ENCODE measurements around the gene KCNN1. TPM values are rescaled to one million over a fixed set of nuclear protein-coding genes. Genes with fewer than 3 reads are reported as not detected.
A peak's percentile ranks its signal among the peaks of the same experiment; 100 is the strongest.

Gene KCNN1
- total and polyA plus RNA-seq, 3 donors from 2014 or later = 4.4 to 15.9 (median 10.3) TPM

DNA sequence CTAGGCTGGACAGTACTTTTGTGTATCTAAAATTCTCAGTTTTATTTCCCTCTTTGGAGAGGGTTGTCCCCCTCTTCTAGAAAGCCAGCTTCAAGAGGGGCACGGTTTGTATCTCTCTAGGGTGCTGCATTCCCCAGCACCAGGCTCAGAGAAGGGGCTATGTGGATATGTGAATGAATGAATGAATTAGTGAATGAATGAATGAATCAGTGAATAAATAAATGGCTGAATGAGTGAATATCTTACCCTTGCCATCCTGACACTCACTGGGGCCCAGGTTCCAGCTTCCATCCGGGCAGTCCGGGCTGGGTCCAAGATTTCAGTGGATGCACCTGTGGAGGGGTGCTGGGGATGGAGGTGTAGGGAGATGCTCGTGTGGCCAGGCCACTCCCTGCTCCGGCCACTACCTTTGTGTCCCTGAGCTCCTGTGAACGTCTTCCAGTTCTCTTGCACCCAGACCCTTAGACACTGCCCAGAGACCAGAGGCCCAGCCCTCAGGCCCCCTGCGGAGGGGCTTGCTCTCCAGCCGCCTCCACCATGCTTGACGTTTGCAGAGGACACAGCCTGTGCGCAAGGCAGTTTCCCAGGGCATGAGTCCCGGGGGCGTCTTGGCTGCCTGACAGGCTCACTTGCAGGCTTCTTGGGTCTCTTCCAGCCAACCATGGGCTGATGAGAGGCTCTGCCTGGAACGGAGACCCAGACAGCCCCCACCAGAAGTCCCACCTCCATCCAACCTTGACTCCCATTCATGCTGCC lies 2.8 kb upstream of the KCNN1 start:
- TF ChIP-seq POLR2A (IDR thresholded peaks at IDR 0.05) (no peak), CTCF (IDR thresholded peaks at IDR 0.05) (no peak)
- Histone ChIP-seq H3K4me1 (no peaks in the 10 kb centered on the region), H3K36me3 (ENCODE audit: low read depth, missing control alignments) (no peaks in the 10 kb centered on the region), H3K4me3 (no peak overlapping the region), H3K27me3 (no peaks in the 10 kb centered on the region), H3K27ac (no peak overlapping the region), H3K9me3 (no peaks in the 10 kb centered on the region)
- intact Hi-C loops (cut with DNase I; ENCODE audit: low total_unique reads) = no loop called here
- WGBS, 2 donors = 60 to 68% methylated on average over 5 to 13 of the region's 13 CpGs
- DNase-seq = no peak

DNA sequence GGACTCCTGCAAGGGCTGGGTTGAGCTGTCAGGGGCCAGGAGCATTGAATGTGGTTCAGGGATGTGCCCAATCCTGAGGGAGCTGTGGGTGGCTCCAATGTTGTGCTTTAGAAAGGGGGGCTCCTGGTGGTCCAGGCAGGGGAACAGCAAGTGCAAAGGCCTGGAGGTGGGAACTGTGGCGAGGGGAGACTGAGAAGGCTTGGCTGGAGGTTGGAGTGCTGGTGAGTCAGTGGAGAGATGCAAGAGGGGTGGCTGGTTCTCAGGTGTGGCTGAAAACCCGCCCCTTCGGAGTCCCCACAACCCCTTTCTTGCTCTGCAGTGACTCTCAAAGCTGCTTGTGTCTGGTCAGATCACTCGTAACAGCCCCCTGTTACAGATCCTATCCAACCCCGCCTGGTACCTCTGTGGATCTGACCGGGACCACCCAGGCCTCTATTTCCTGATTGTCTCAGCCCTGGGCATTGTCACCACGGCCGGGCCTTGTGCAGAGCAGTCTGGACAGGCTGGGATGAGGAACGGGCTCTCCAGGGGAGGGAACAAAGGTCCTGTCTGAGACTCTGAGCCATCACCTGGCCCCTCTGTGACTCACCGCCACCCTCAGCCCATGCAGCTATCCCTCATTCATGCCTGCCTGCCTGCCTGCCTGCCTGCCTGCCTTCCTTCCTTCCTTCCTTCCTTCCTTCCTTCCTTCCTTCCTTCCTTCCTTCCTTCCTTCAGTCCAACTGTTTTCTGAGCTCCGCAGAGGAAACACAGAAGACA lies 1.4 kb upstream of the KCNN1 start:
- H3K4me3 ChIP-seq = no peak overlapping the region
- H3K36me3 ChIP-seq (ENCODE audit: low read depth, missing control alignments) = no peaks in the 10 kb centered on the region
- H3K27me3 ChIP-seq = no peaks in the 10 kb centered on the region
- intact Hi-C loops (cut with DNase I; ENCODE audit: low total_unique reads) = no loop called here
- H3K9me3 ChIP-seq = no peaks in the 10 kb centered on the region
- 70 to 84% methylated on average over 10 to 11 of the region's 11 CpGs for WGBS, 2 donors
- H3K27ac ChIP-seq = no peak overlapping the region
- DNase-seq = no peak
- H3K4me1 ChIP-seq = no peaks in the 10 kb centered on the region
- no peak for TF ChIP-seq CTCF (IDR thresholded peaks at IDR 0.05)
- no peak for TF ChIP-seq POLR2A (IDR thresholded peaks at IDR 0.05)

- H3K4me1 ChIP-seq = no peaks in the 10 kb centered on the region
- no peaks in the 10 kb centered on the region for H3K9me3 ChIP-seq
- no peak overlapping the region for H3K4me3 ChIP-seq
- intact Hi-C loops (cut with DNase I; ENCODE audit: low total_unique reads) = no loop called here
- no peak overlapping the region for H3K27ac ChIP-seq
- H3K36me3 ChIP-seq (ENCODE audit: low read depth, missing control alignments) = no peaks in the 10 kb centered on the region
- 50% methylated on average over 2 of the region's 2 CpGs; no CpG with 5 or more reads in 1 of the 2 donors for WGBS, 2 donors
- TF ChIP-seq CTCF (IDR thresholded peaks at IDR 0.05) = no peak
- TF ChIP-seq POLR2A (IDR thresholded peaks at IDR 0.05) = no peak
- no peaks in the 10 kb centered on the region for H3K27me3 ChIP-seq
- DNase-seq = no peak
Measured at GRCh38 chr19:17966129-17966483, 801 bp upstream of the KCNN1 start.

DNA sequence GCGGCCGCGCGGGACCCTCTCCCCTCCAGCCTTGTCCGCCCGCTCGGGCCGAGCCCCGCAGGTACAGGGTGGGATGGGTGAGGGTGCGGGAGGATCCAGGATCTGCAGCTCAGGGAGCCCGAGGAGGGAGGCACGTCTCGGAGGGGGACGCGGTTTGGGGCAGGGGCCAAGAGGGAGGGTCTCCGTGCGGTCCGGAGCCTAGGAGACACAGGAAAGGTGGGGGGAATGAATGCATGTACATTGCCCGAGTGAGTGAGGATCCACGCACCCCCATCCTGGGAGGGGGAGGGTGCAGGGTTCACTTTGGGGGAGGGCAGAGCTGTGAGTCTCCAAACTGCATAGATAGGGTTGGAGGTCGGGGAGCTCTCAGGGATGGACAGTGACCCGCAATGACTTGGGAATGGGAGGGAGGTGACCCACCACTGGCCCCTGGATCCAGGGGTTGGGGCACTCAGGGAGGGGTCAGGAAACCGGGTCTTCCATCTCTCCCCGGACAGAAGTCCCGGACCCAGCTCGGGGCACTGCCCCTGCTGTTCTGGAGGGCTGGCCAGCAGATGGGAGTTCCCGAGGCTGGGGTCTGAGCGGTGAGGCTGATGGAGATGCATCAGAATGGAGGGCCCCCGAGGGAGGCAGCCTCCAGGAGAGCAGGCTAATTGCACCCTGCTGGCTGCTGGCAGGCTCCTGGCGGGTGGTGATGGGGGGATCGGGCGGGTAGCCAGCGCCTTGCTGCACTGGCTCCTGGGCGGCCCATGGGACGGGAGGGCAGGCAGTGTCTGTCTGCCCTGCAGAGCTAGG lies 547 bp downstream of the KCNN1 start:
- Histone ChIP-seq H3K27ac (no peak overlapping the region), H3K36me3 (ENCODE audit: low read depth, missing control alignments) (no peaks in the 10 kb centered on the region), H3K27me3 (no peaks in the 10 kb centered on the region), H3K9me3 (no peaks in the 10 kb centered on the region), H3K4me1 (no peaks in the 10 kb centered on the region), H3K4me3 (peak overlapping the region; percentile 34 to 43)
- DNase-seq = no peak
- no peak for TF ChIP-seq POLR2A (IDR thresholded peaks at IDR 0.05)
- TF ChIP-seq CTCF (IDR thresholded peaks at IDR 0.05) = no peak
- 1 to 15% methylated on average over 17 to 30 of the region's 35 CpGs for WGBS, 2 donors
- intact Hi-C loops (cut with DNase I; ENCODE audit: low total_unique reads) = no loop called here

Measured in testis (tissue), 3 donors.